Left ventricle myocardium inferior (tissue), 1 donor: ENCODE measurements around the gene PLCXD1. TPM values are rescaled to one million over a fixed set of nuclear protein-coding genes. Genes with fewer than 3 reads are reported as not detected.
A peak's percentile ranks its signal among the peaks of the same experiment; 100 is the strongest.

Source experiments
- DNase-seq: peaks from one replicate; pipeline ENCODE4 v3.0.0-alpha.2; 2020
- H3K27ac ChIP-seq: fragments of 200-600 bp; replicated peaks from 2 replicates; pipeline ENCODE4 v1.8.0; 2021
- H3K27me3 ChIP-seq: fragments of 200-600 bp; 2 replicates; pipeline ENCODE4 v1.8.0; 2021; ENCODE audit warnings: low read depth
- H3K36me3 ChIP-seq: fragments of 200-600 bp; 2 replicates; pipeline ENCODE4 v1.8.0; 2021
- H3K4me1 ChIP-seq: fragments of 200-600 bp; 2 replicates; pipeline ENCODE4 v1.8.0; 2021
- H3K4me3 ChIP-seq: fragments of 200-600 bp; 2 replicates; pipeline ENCODE4 v1.8.0; 2021; ENCODE audit warnings: mild to moderate bottlenecking, moderate library complexity
- H3K9me3 ChIP-seq: fragments of 200-600 bp; replicated peaks from 2 replicates; pipeline ENCODE4 v1.8.0; 2021
- intact Hi-C: fragments of 100-400 bp; cut with micrococcal nuclease; formaldehyde crosslinking; loops from one replicate; pipeline ENCODE4 v1.11.0; 2022
- total RNA-seq: library from RNA; stranded (reverse); fragmentation: NEBNext Ultra II Directional; extraction: Animal tissue kit (Norgen Biotek cat#: 25700); gene quantifications from one replicate; pipeline ENCODE4 v1.2.1, GENCODE V29; 2021
- TF ChIP-seq, protein P1 (sequence below): fragments of 200-600 bp; IDR thresholded peaks from 2 replicates; pipeline ENCODE4 v1.8.0; 2021; ENCODE audit warnings: antibody characterized with exemption, mild to moderate bottlenecking, borderline replicate concordance
- donor health status: DM: no; HTN: yes; CAD: no; lungs with severe emphysema.

PLCXD1 gene
- total RNA-seq, 1 donor from 2014 or later = 4.0 TPM

DNA sequence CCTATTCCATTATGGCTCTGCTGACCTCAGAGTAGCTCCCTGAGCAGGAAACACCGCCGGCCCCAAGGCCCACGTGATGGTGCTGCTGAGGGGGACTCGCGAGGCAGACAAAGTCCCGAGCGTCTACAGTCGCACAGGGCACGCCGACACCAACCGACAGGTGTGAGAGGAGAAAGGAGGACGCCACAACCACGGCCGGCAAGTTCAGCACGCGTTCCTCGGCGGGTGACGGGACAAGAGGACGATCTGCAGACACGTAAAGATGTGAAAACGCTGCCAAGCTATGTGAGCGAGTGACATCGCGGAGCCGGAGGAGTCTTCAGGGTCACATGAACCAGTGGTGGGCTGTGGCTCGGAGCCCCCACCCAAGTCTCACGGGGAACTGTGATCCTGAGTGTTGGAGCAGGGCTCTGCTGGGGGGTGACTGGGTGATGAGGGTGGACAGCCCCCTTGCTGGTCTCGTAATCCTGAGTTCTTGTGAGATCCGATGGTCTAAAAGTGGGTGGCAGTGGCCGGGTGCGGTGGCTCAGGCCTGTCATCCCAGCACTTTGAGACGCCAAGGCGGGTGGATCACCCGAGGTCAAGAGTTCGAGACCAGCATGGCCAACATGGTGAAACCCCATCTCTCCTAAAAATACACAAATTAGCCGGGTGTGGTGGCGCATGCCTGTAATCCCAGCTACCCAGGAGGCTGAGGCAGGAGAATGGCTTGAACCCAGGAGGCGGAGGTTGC is 71.6 kb downstream of the PLCXD1 start:
- no peak overlapping the region for H3K27ac ChIP-seq
- H3K4me3 ChIP-seq = no peak overlapping the region
- H3K36me3 ChIP-seq = peaks cover 7% of the 10 kb centered on the region
- H3K27me3 ChIP-seq = no peaks in the 10 kb centered on the region
- H3K9me3 ChIP-seq = no peaks in the 10 kb centered on the region
- intact Hi-C loops = no loop called here
- peak; percentile 11 for DNase-seq
- TF ChIP-seq, protein P1, sequence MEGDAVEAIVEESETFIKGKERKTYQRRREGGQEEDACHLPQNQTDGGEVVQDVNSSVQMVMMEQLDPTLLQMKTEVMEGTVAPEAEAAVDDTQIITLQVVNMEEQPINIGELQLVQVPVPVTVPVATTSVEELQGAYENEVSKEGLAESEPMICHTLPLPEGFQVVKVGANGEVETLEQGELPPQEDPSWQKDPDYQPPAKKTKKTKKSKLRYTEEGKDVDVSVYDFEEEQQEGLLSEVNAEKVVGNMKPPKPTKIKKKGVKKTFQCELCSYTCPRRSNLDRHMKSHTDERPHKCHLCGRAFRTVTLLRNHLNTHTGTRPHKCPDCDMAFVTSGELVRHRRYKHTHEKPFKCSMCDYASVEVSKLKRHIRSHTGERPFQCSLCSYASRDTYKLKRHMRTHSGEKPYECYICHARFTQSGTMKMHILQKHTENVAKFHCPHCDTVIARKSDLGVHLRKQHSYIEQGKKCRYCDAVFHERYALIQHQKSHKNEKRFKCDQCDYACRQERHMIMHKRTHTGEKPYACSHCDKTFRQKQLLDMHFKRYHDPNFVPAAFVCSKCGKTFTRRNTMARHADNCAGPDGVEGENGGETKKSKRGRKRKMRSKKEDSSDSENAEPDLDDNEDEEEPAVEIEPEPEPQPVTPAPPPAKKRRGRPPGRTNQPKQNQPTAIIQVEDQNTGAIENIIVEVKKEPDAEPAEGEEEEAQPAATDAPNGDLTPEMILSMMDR = no peak
- peaks cover 42% of the 10 kb centered on the region for H3K4me1 ChIP-seq

Other genes with a start within 250 kb of the PLCXD1 start
- 51.1 TPM for gene GTPBP6, start 37.4 kb downstream of the PLCXD1 start, total RNA-seq
- 170 TPM for gene PPP2R3B, start 105.5 kb downstream of the PLCXD1 start, total RNA-seq